B cell (primary cell): Measurements from ENCODE around the gene TBC1D10A. TPM values are rescaled to one million over a fixed set of nuclear protein-coding genes. Genes with fewer than 3 reads are reported as not detected.

Experiments used
- ATAC-seq: fragments of 200-7000 bp; cut with Tn5 transposase; one replicate; pipeline ENCODE4 v1.10.0; 2021; ENCODE audit warnings: low read depth, mild to moderate bottlenecking, moderate number of reproducible peaks, moderate library complexity
- CTCF ChIA-PET: fragments of 350-600 bp; sonication (Branson Sonifier 250); formaldehyde crosslinking; loops from one replicate; lab custom pipeline; 2021; ENCODE audit warnings: antibody characterized with exemption, inconsistent platforms; lab: Charles Lee
- POLR2A ChIA-PET: fragments of 350-600 bp; sonication (Branson Sonifier 250); formaldehyde crosslinking; loops from one replicate; lab custom pipeline; 2021; ENCODE audit warnings: antibody characterized with exemption; lab: Charles Lee
- DNase-seq: peaks from one replicate; pipeline ENCODE4 v3.0.0; 2013
- H2AFZ ChIP-seq: 2 replicates; pipeline ENCODE4 v1.6.1; 2012; ENCODE audit warnings: mild to moderate bottlenecking, low read depth, low read length; ENCODE audit not compliant: insufficient read depth, poor library complexity, severe bottlenecking
- H3K27ac ChIP-seq, 2 donors: 1 replicate in 1 of 2; 2 replicates in 1 of 2; pipeline ENCODE4 v1.5.1; 2012 to 2013; ENCODE audit warnings: low read length in 2 of 2, mild to moderate bottlenecking in 2 of 2, moderate library complexity in 1 of 2
- H3K27me3 ChIP-seq, 4 experiments: fragments of 200-600 bp in 1 of 4; sonication (generic) in 1 of 4; replicated peaks in 1 of 4; 1 replicate in 2 of 4; 2 replicates in 2 of 4; pipeline versions ENCODE4 v1.6.1 to v1.7.0; 2013 to 2016; ENCODE audit warnings: low read length in 3 of 4, mild to moderate bottlenecking in 2 of 4, mixed read lengths in 1 of 4, moderate library complexity in 1 of 4; ENCODE audit not compliant: insufficient read depth in 4 of 4, control insufficient read depth in 3 of 4; ENCODE audit errors: control extremely low read depth in 1 of 4
- H3K36me3 ChIP-seq, 2 experiments: replicated peaks in 1 of 2; 1 replicate in 1 of 2; 2 replicates in 1 of 2; pipeline versions ENCODE4 v1.6.1 to v1.7.1; 2013; ENCODE audit warnings: low read length in 1 of 2; ENCODE audit not compliant: insufficient read depth in 2 of 2, control insufficient read depth in 1 of 2; ENCODE audit errors: control extremely low read depth in 1 of 2, extremely low read depth in 1 of 2
- H3K4me1 ChIP-seq, 2 donors: fragments of 200-600 bp in 1 of 2; sonication (generic) in 1 of 2; 1 replicate in 1 of 2; 2 replicates in 1 of 2; pipeline versions ENCODE4 v1.5.1 to v1.6.1; 2013 to 2017; ENCODE audit warnings: low read length in 2 of 2; ENCODE audit not compliant: control insufficient read depth in 2 of 2, insufficient read depth in 2 of 2
- H3K4me2 ChIP-seq: replicated peaks from 2 replicates; pipeline ENCODE3; 2012; ENCODE audit warnings: mild to moderate bottlenecking, low read depth, low read length; ENCODE audit not compliant: poor library complexity, severe bottlenecking
- H3K4me3 ChIP-seq, 5 experiments: fragments of 200-600 bp in 1 of 5; sonication (generic) in 1 of 5; 1 replicate in 3 of 5; 2 replicates in 2 of 5; pipeline versions ENCODE4 v1.5.1 to v1.7.0; 2011 to 2016; ENCODE audit warnings: low read length in 4 of 5, mild to moderate bottlenecking in 4 of 5, low read depth in 2 of 5, control low read depth in 1 of 5, moderate library complexity in 1 of 5; ENCODE audit not compliant: insufficient read depth in 1 of 5; ENCODE audit errors: control extremely low read depth in 1 of 5, extremely low read depth in 1 of 5
- H3K79me2 ChIP-seq: fragments of 200-600 bp; sonication (generic); one replicate; pipeline ENCODE4 v1.6.0; 2016; ENCODE audit warnings: low read length; ENCODE audit not compliant: control insufficient read depth, insufficient read depth
- H3K9ac ChIP-seq: fragments of 200-600 bp; sonication (generic); 2 replicates; pipeline ENCODE4 v1.6.1; 2017; ENCODE audit warnings: mild to moderate bottlenecking, low read length, moderate library complexity
- H3K9me3 ChIP-seq, 3 donors: one replicate each; pipeline versions ENCODE4 v1.6.1 to v1.7.1; 2013; ENCODE audit warnings: low read length in 2 of 3; ENCODE audit not compliant: control insufficient read depth in 2 of 3, insufficient read depth in 1 of 3; ENCODE audit errors: control extremely low read depth in 1 of 3
- H4K20me1 ChIP-seq: 2 replicates; pipeline ENCODE4 v1.6.0; 2012; ENCODE audit warnings: mild to moderate bottlenecking, low read length; ENCODE audit not compliant: insufficient read depth, control insufficient read depth, poor library complexity, severe bottlenecking
- H3K27ac Mint-ChIP-seq: one replicate; pipeline ENCODE4 v1.8.0; 2021; ENCODE audit warnings: mixed read lengths
- H3K27me3 Mint-ChIP-seq: one replicate; pipeline ENCODE4 v1.8.0; 2021; ENCODE audit warnings: mixed read lengths
- H3K4me1 Mint-ChIP-seq: one replicate; pipeline ENCODE4 v1.8.0; 2021; ENCODE audit warnings: mixed read lengths
- H3K4me3 Mint-ChIP-seq: one replicate; pipeline ENCODE4 v1.8.0; 2021; ENCODE audit warnings: mixed read lengths
- H3K9me3 Mint-ChIP-seq: one replicate; pipeline ENCODE4 v1.8.0; 2022; ENCODE audit warnings: mixed read lengths; ENCODE audit not compliant: insufficient read depth
- CTCF ChIP-seq: fragments of 200-600 bp; IDR thresholded peaks from one replicate; pipeline ENCODE4 v1.8.0; 2022; ENCODE audit warnings: antibody characterized with exemption, mild to moderate bottlenecking
- EZH2 ChIP-seq: IDR thresholded peaks from 2 replicates; pipeline ENCODE4 v1.6.1; 2012; ENCODE audit warnings: borderline replicate concordance, low read depth, mild to moderate bottlenecking, moderate library complexity, low read length; ENCODE audit not compliant: insufficient read depth, poor library complexity, severe bottlenecking
- WGBS: methylation state at CpG from one replicate; pipeline ENCODE4 v1.1.5; 2013; ENCODE audit warnings: missing lambda C conversion rate; ENCODE audit not compliant: insufficient coverage; 5-methylcytosine and 5-hydroxymethylcytosine counted together
- intact Hi-C: fragments of 100-400 bp; cut with micrococcal nuclease; formaldehyde crosslinking; loops from one replicate; pipeline ENCODE4 v1.10.0; 2022
- polyA plus RNA-seq: library from polyadenylated mRNA; depleted of rRNA; stranded (reverse); fragments of >200 nt; gene quantifications from 2 replicates; pipeline ENCODE4 v1.2.3, GENCODE V29; 2012
- total RNA-seq, 2 donors: library from RNA; stranded (reverse); fragments of 120-200 nt in 1 of 2; gene quantifications; 1 replicate in 1 of 2; 2 replicates in 1 of 2; pipeline versions ENCODE4 v1.2.3 to v1.2.4, GENCODE V29; 2013 to 2022

The TBC1D10A gene
- total and polyA plus RNA-seq, 2 donors (not counting 1 experiment from before 2014, with no cell fraction given), result 45.2 to 58.4 TPM

DNA sequence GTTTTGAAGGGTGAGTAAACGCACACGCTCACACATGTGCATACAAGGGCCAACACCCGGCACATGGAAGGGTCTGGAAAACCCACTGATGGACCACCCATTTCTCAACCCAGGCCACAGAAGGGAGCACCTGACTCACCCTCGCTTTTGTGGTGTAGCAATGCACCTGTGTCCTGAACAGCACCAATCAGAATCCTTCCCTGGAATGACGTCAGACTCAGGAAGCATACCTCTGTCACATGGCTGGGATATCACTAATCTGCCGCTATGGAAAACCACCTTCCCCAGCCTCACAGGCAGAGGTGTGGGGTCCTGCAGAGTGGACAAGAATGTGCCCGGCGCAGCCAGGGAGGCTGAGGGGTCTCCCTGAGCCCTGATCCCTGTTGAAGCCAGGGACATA is 51.1 kb downstream of the TBC1D10A start:
- Mint-ChIP-seq H3K27ac (no peak overlapping the region), H3K27me3 (peaks cover 38% of the 10 kb centered on the region), H3K4me1 (peaks cover 9% of the 10 kb centered on the region), H3K9me3 (no peaks in the 10 kb centered on the region), H3K4me3 (peak overlapping the region; percentile 19)
- Histone ChIP-seq H3K9me3 (no peaks in the 10 kb centered on the region), H3K9ac (no peak overlapping the region), H2AFZ (no peak overlapping the region), H3K79me2 (no peaks in the 10 kb centered on the region), H3K36me3 (no peaks in the 10 kb centered on the region), H3K4me1 (peaks cover 3 to 8% of the 10 kb centered on the region in 2 donors), H3K27ac (no peak overlapping the region), H3K4me3 (no peak overlapping the region), H3K4me2 (peak overlapping the region; percentile 52), H3K27me3 (peaks cover 0 to 26% (median 1%) of the 10 kb centered on the region in 4 experiments), H4K20me1 (no peaks in the 10 kb centered on the region)
- intact Hi-C loops, result no loop called here
- TF ChIP-seq EZH2, result no peak
- no peak for TF ChIP-seq CTCF
- CTCF ChIA-PET, result interaction anchor here (0.7 kb wide), 1 partner anchor 20 kb away, joined by 3 read pairs; no protein-coding TSS in a partner anchor
- 58% methylated on average over 8 of the region's 8 CpGs for WGBS
- ATAC-seq (no peak), DNase-seq (peak; percentile 31)
- POLR2A ChIA-PET, result no interaction called here

DNA sequence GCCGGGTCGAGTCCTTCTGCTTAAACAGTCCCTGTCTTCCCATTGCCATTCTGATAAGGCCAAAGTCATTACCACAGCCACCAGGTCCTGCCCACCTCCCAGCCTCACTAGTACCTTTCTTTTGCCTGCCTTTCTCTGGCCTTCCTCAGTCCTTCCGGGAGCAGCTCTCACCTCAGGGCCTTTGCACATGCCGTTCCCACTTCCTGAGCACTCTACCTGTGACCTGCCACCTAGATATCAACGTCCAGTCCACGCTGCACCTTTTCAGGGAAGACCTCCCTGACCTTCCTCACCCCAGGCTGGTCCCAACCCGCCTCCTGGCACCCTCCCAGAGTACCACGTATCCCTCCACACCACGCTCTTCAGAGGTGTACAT is 52.3 kb downstream of the TBC1D10A start:
- Histone ChIP-seq H3K36me3 (peaks cover 1 to 2% of the 10 kb centered on the region in 2 experiments), H2AFZ (no peak overlapping the region), H3K9me3 (no peaks in the 10 kb centered on the region), H3K79me2 (no peaks in the 10 kb centered on the region), H3K9ac (no peak overlapping the region), H3K4me2 (no peak overlapping the region), H3K4me1 (peaks cover 3 to 8% of the 10 kb centered on the region in 2 donors), H3K4me3 (no peak overlapping the region), H3K27me3 (peaks cover 0 to 24% (median 1%) of the 10 kb centered on the region in 4 experiments), H3K27ac (no peak overlapping the region), H4K20me1 (no peaks in the 10 kb centered on the region)
- intact Hi-C loops, result no loop called here
- ATAC-seq (no peak), DNase-seq (no peak)
- Mint-ChIP-seq H3K27ac (no peak overlapping the region), H3K4me1 (peaks cover 9% of the 10 kb centered on the region), H3K4me3 (no peak overlapping the region), H3K9me3 (no peaks in the 10 kb centered on the region), H3K27me3 (peaks cover 33% of the 10 kb centered on the region)
- 90% methylated on average over 6 of the region's 9 CpGs for WGBS
- TF ChIP-seq CTCF (no peak), EZH2 (no peak)
- ChIA-PET CTCF (interaction anchor here (0.7 kb wide), 1 partner anchor 14 kb away, joined by 3 read pairs; no protein-coding TSS in a partner anchor), POLR2A (no interaction called here)
